T-cell (primary cell): ENCODE data around the gene PRKCA. TPM values are rescaled to one million over a fixed set of nuclear protein-coding genes. Genes with fewer than 3 reads are reported as not detected.

ENCODE experiments used
- ATAC-seq, 4 experiments: fragments of 200-7000 bp in 3 of 4; fragments of 150-1000 bp in 1 of 4; cut with Tn5 transposase; replicated peaks in 1 of 4; 1 replicate in 3 of 4; 2 replicates in 1 of 4; pipeline ENCODE4 v1.10.0; 2021; ENCODE audit warnings: moderate library complexity in 3 of 4, mild to moderate bottlenecking in 2 of 4, moderate number of reproducible peaks in 1 of 4
- CTCF ChIA-PET, 2 donors: fragments of 300-600 bp; sonication (Branson Sonifier 250); formaldehyde crosslinking; loops; one replicate each; lab custom pipeline; 2022; ENCODE audit warnings: antibody characterized with exemption in 2 of 2; lab: Charles Lee
- POLR2A ChIA-PET, 2 donors: fragments of 300-600 bp; sonication (Branson Sonifier 250); formaldehyde crosslinking; loops; one replicate each; lab custom pipeline; 2022; ENCODE audit warnings: antibody characterized with exemption in 2 of 2; lab: Charles Lee
- DNase-seq, 35 experiments: peaks; one replicate each; pipeline versions ENCODE4 v3.0.0 to v3.0.0-alpha.2; 2013 to 2023
- H3K27ac ChIP-seq: one replicate; pipeline ENCODE4 v1.5.1; 2013; ENCODE audit warnings: low read length
- H3K27me3 ChIP-seq, 2 experiments: replicated peaks in 1 of 2; 1 replicate in 1 of 2; 2 replicates in 1 of 2; pipeline versions ENCODE4 v1.6.1 to v1.7.0; 2013; ENCODE audit warnings: low read length in 1 of 2, mixed read lengths in 1 of 2; ENCODE audit not compliant: control insufficient read depth in 2 of 2, insufficient read depth in 2 of 2; ENCODE audit errors: extremely low read depth in 1 of 2
- H3K36me3 ChIP-seq, 2 donors: 1 replicate in 1 of 2; 2 replicates in 1 of 2; pipeline versions ENCODE4 v1.6.1 to v1.7.0; 2013; ENCODE audit warnings: low read length in 1 of 2; ENCODE audit not compliant: control insufficient read depth in 2 of 2, insufficient read depth in 1 of 2; ENCODE audit errors: extremely low read depth in 1 of 2
- H3K4me1 ChIP-seq, 2 experiments: 1 replicate in 1 of 2; 2 replicates in 1 of 2; pipeline versions ENCODE4 v1.6.1 to v1.7.0; 2013; ENCODE audit warnings: low read length in 2 of 2, mixed read lengths in 1 of 2; ENCODE audit not compliant: insufficient read depth in 2 of 2, control insufficient read depth in 1 of 2; ENCODE audit errors: extremely low read depth in 1 of 2
- H3K4me3 ChIP-seq, 2 donors: 1 replicate in 1 of 2; 2 replicates in 1 of 2; pipeline versions ENCODE4 v1.5.1 to v1.7.0; 2013; ENCODE audit warnings: mild to moderate bottlenecking in 2 of 2, low read length in 1 of 2, moderate library complexity in 1 of 2; ENCODE audit not compliant: control insufficient read depth in 1 of 2; ENCODE audit errors: extremely low read depth in 1 of 2
- H3K9me3 ChIP-seq: 2 replicates; pipeline ENCODE4 v1.7.0; 2013
- H3K27ac Mint-ChIP-seq, 2 donors: one replicate each; pipeline ENCODE4 v1.8.0; 2020 to 2021; ENCODE audit warnings: mild to moderate bottlenecking in 2 of 2, mixed read lengths in 2 of 2
- H3K27me3 Mint-ChIP-seq, 2 donors: one replicate each; pipeline ENCODE4 v1.8.0; 2021 to 2022; ENCODE audit warnings: mixed read lengths in 2 of 2
- H3K36me3 Mint-ChIP-seq: one replicate; pipeline ENCODE4 v1.8.0; 2021; ENCODE audit warnings: mixed read lengths
- H3K4me1 Mint-ChIP-seq, 3 donors: one replicate each; pipeline ENCODE4 v1.8.0; 2020 to 2022; ENCODE audit warnings: mixed read lengths in 3 of 3, mild to moderate bottlenecking in 1 of 3
- H3K4me3 Mint-ChIP-seq, 3 donors: one replicate each; pipeline ENCODE4 v1.8.0; 2020 to 2022; ENCODE audit warnings: mild to moderate bottlenecking in 3 of 3, mixed read lengths in 3 of 3, moderate library complexity in 3 of 3
- H3K9me3 Mint-ChIP-seq, 3 donors: one replicate each; pipeline ENCODE4 v1.8.0; 2020 to 2022; ENCODE audit warnings: mixed read lengths in 3 of 3
- WGBS: methylation state at CpG from one replicate; pipeline ENCODE4 v1.1.5; 2013; ENCODE audit warnings: missing lambda C conversion rate; ENCODE audit not compliant: insufficient coverage; 5-methylcytosine and 5-hydroxymethylcytosine counted together
- total RNA-seq, 35 experiments: library from RNA in 6 of 35; stranded (reverse) in 6 of 35; fragments of 120-200 nt in 1 of 35; gene quantifications; one replicate each; pipeline versions ENCODE4 v1.2.1 to v1.2.4 and lab custom pipeline; 2013 to 2026

Gene PRKCA
- total RNA-seq, 5 donors from 2014 or later (not counting 1 experiment from before 2014, with no cell fraction given): 75.9 to 128 (median 82.0) TPM

DNA sequence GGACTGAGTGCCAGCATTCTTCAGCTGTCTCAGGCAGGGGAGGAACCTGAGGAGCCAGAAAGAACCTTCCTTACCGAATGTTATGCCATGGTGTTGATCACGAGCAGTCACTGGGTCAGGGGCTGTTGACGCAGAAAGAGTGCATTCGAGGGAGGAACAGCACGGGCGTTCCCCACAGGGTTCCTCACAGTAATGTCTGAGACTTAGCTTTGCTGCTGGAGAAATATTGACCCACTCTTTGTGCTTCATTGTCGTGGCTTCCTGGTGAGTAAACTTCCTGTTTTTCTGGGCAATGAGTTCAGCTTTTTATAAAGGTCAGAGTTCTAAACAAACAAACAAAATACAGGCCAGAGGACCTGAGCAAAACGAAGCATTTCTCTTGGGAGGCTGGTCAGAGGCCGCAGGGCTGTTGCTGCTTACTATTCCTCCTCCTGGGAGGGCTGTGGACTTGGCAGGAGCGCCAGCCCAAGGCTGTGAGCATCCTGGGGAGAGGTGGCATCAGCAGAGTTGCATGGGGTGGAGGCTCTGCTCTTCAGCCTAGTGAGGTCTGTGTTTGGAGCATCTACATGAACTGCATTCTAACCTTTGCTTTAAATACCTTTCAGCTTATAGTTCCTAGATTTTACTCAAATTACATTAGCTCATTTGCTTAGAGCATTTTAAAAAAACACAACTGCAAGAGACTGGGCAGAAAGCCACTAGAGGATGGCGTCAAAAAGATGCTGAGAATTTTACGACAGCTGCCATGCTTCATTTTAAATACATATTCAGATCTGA is 389.4 kb downstream of the PRKCA start:
- ChIA-PET POLR2A (no interaction called here), CTCF (interaction anchor here (0.5 to 0.6 kb wide), 2 partner anchors 13 to 1133 kb away, joined by 5 to 8 read pairs; no protein-coding TSS in a partner anchor)
- H3K27me3 ChIP-seq: no peaks in the 10 kb centered on the region
- no peak overlapping the region for H3K4me3 Mint-ChIP-seq
- H3K36me3 Mint-ChIP-seq: peaks cover 72% of the 10 kb centered on the region
- ATAC-seq: no peak
- 79% methylated on average over 8 of the region's 12 CpGs for WGBS
- DNase-seq: peak in 1 of 35 experiments; percentile 38
- peak overlapping the region; percentile 46 to 77 for H3K27ac Mint-ChIP-seq
- no peaks in the 10 kb centered on the region for H3K27me3 Mint-ChIP-seq
- H3K4me1 ChIP-seq: peaks cover 0 to 8% of the 10 kb centered on the region in 2 experiments
- peaks cover 6 to 69% of the 10 kb centered on the region in 2 donors for H3K36me3 ChIP-seq
- H3K4me3 ChIP-seq: no peak overlapping the region
- H3K27ac ChIP-seq: no peak overlapping the region
- no peaks in the 10 kb centered on the region for H3K9me3 ChIP-seq
- peaks cover 6 to 20% (median 9%) of the 10 kb centered on the region in 3 donors for H3K4me1 Mint-ChIP-seq
- H3K9me3 Mint-ChIP-seq: peaks cover 0 to 1% (median 1%) of the 10 kb centered on the region in 3 donors

DNA sequence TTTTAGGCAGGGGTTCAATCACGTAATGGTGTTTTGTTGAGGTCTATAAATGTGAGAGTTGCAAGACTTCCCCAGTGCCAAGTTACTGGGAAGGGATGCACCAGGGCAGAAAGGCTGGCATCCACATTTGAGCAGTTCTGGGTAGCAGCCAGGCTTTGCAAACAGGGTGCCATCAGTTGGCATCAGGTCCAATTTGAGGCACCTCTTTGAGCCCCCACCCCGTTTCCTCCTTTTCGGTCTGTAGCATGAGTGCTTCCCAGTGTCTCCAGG is 389.9 kb downstream of the PRKCA start:
- ChIA-PET CTCF (interaction anchor here in 1 of 2 donors (0.5 kb wide), 1 partner anchor 13 kb away, joined by 8 read pairs; no protein-coding TSS in a partner anchor), POLR2A (no interaction called here)
- Histone ChIP-seq H3K27me3 (no peaks in the 10 kb centered on the region), H3K4me3 (no peak overlapping the region), H3K4me1 (peaks cover 0 to 8% of the 10 kb centered on the region in 2 experiments), H3K9me3 (peaks cover 2% of the 10 kb centered on the region), H3K27ac (no peak overlapping the region), H3K36me3 (peaks cover 7 to 70% of the 10 kb centered on the region in 2 donors)
- 68% methylated on average over 2 of the region's 3 CpGs for WGBS
- no peak overlapping the region for H3K27ac Mint-ChIP-seq
- H3K9me3 Mint-ChIP-seq: peaks cover 0 to 7% (median 2%) of the 10 kb centered on the region in 3 donors
- no peak overlapping the region for H3K4me3 Mint-ChIP-seq
- ATAC-seq: no peak
- peaks cover 73% of the 10 kb centered on the region for H3K36me3 Mint-ChIP-seq
- no peaks in the 10 kb centered on the region for H3K27me3 Mint-ChIP-seq
- DNase-seq: no peak
- H3K4me1 Mint-ChIP-seq: peaks cover 6 to 18% (median 9%) of the 10 kb centered on the region in 3 donors

DNA sequence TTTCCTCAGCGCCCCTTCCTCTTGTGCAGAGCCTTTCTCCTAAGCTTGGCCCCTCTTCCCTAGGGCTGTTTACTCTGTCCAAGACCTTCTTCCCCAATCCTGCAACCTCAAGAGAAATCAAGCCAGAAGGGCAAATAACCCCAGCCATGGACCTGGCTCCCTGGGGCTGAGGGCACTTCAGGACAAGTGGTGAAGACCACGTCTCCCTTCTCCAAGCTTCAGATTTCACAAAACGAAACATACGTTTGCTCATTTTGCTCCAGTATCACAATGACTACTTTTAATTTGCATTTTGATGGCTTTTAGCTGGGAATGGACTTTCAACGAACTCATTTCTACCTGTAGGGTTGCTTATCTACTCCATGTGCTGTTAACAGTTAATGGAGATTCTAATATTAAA is 392.7 kb downstream of the PRKCA start:
- no peaks in the 10 kb centered on the region for H3K27me3 Mint-ChIP-seq
- no peak overlapping the region for H3K4me3 Mint-ChIP-seq
- no peak overlapping the region for H3K27ac Mint-ChIP-seq
- no peak overlapping the region for H3K4me3 ChIP-seq
- peaks cover 5 to 16% (median 6%) of the 10 kb centered on the region in 3 donors for H3K9me3 Mint-ChIP-seq
- DNase-seq: no peak
- H3K27me3 ChIP-seq: no peaks in the 10 kb centered on the region
- CTCF ChIA-PET: interaction anchor here in 1 of 2 donors (0.9 kb wide), 1 partner anchor 262 kb away, joined by 4 read pairs; no protein-coding TSS in a partner anchor
- POLR2A ChIA-PET: interaction anchor here in 1 of 2 donors (0.6 kb wide), 2 partner anchors 9 to 28 kb away, joined by 3 to 5 read pairs; no protein-coding TSS in a partner anchor
- 80% methylated on average over 2 of the region's 5 CpGs for WGBS
- H3K9me3 ChIP-seq: peaks cover 4% of the 10 kb centered on the region
- peaks cover 0 to 8% of the 10 kb centered on the region in 2 experiments for H3K4me1 ChIP-seq
- H3K4me1 Mint-ChIP-seq: peaks cover 6 to 11% (median 9%) of the 10 kb centered on the region in 3 donors
- no peak overlapping the region for H3K27ac ChIP-seq
- peaks cover 72% of the 10 kb centered on the region for H3K36me3 Mint-ChIP-seq
- peaks cover 11 to 52% of the 10 kb centered on the region in 2 donors for H3K36me3 ChIP-seq
- ATAC-seq: no peak

DNA sequence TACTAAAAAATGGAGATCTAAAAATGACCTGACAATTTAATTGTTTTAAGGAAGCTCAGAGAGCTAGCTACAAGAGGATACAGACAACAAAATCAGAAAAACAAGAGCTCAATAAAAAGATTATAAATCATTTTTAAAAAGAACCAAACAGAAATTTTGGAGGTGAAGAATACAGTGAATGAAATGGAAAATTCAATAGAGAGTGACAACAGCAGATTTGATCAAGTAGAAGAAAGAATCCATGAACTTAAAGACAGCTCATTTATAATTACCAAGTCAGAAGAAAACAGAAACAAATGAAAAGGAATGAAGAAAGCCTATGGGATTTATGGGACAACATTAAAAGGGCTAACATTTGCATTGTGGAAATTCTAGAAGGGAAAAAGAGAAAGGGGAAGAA is 395.9 kb downstream of the PRKCA start:
- H3K4me3 Mint-ChIP-seq: no peak overlapping the region
- H3K9me3 Mint-ChIP-seq: peaks cover 5 to 16% (median 6%) of the 10 kb centered on the region in 3 donors
- no peaks in the 10 kb centered on the region for H3K27me3 Mint-ChIP-seq
- peaks cover 2 to 6% (median 3%) of the 10 kb centered on the region in 3 donors for H3K4me1 Mint-ChIP-seq
- Histone ChIP-seq H3K4me1 (no peaks in the 10 kb centered on the region), H3K27me3 (no peaks in the 10 kb centered on the region), H3K36me3 (peaks cover 5 to 34% of the 10 kb centered on the region in 2 donors), H3K27ac (no peak overlapping the region), H3K9me3 (peaks cover 4% of the 10 kb centered on the region), H3K4me3 (no peak overlapping the region)
- ATAC-seq (no peak), DNase-seq (no peak)
- ChIA-PET CTCF (interaction anchor here in 1 of 2 donors (0.7 to 1.0 kb wide), 2 partner anchors 16 to 992 kb away, joined by 4 read pairs; no protein-coding TSS in a partner anchor), POLR2A (interaction anchor here in 1 of 2 donors (0.6 kb wide), 3 partner anchors 18 to 1606 kb away, joined by 3 to 8 read pairs (median 4); no protein-coding TSS in a partner anchor)
- H3K36me3 Mint-ChIP-seq: peaks cover 65% of the 10 kb centered on the region
- H3K27ac Mint-ChIP-seq: no peak overlapping the region

DNA sequence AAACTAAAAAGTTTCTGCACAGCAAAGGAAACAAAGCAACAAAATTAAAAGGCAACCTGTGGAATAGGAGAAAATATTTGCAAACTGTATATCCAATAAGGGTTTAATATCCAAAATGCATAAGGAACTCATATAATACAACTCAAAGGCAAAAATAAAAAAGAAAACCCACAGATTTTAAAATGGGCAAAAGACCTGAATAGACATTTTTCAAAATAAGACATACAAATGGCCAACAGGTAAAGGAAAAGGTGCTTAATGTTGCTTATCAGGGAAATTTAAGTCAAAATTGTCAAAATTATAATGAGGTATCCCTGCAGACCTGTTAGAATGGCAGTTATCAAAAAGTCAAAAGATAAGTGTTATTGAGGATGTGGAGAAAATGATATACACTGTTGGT is 399.0 kb downstream of the PRKCA start:
- ChIA-PET CTCF (no interaction called here), POLR2A (interaction anchor here in 1 of 2 donors (0.6 kb wide), 1 partner anchor 532 kb away, joined by 3 read pairs; no protein-coding TSS in a partner anchor)
- Histone ChIP-seq H3K9me3 (peaks cover 4% of the 10 kb centered on the region), H3K4me1 (no peaks in the 10 kb centered on the region), H3K4me3 (no peak overlapping the region), H3K27ac (no peak overlapping the region), H3K27me3 (no peaks in the 10 kb centered on the region), H3K36me3 (peaks cover 5 to 14% of the 10 kb centered on the region in 2 donors)
- Mint-ChIP-seq H3K27me3 (no peaks in the 10 kb centered on the region), H3K4me3 (no peak overlapping the region), H3K27ac (no peak overlapping the region), H3K4me1 (peaks cover 6 to 9% (median 8%) of the 10 kb centered on the region in 3 donors), H3K9me3 (peaks cover 5 to 16% (median 6%) of the 10 kb centered on the region in 3 donors), H3K36me3 (peaks cover 48% of the 10 kb centered on the region)
- DNase-seq (no peak), ATAC-seq (no peak)

DNA sequence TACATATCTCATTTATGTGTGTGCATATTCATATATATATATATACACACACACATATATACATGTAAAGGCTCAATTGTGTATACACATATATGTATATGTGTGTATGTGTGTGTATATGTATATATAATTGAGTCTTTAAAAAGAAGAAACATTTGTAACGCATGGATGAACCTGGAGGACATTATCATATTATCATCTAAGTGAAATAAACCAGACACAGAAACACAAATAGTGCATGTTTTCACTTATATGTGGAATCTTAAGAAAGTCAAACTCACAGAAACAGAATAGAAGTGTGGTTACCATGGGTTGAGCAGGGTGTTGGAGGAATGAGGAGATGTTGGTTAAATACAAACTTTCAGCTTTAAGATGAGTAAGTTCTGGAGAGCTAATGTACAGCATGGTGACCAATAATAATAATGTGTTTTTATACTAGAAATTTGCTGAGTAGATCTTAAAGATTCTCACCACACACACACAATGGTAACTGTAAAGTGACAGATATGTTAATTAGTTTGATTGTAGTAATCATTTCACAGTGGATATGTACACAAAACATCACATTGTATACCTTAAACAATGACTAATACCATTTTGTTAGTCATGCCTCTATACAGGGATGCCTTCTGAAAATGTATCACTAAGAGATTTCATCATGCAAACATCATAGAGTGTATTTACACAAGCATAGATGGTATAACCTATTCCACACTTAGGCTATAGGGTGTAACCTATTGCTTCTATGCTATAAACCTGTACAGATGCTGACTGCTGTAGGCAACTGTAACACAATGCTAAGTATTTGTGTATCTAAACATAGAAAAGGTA is 399.9 kb downstream of the PRKCA start:
- Histone ChIP-seq H3K4me1 (no peaks in the 10 kb centered on the region), H3K4me3 (no peak overlapping the region), H3K9me3 (peaks cover 2% of the 10 kb centered on the region), H3K27me3 (no peaks in the 10 kb centered on the region), H3K27ac (no peak overlapping the region), H3K36me3 (peaks cover 5 to 6% of the 10 kb centered on the region in 2 donors)
- H3K36me3 Mint-ChIP-seq: peaks cover 45% of the 10 kb centered on the region
- H3K27ac Mint-ChIP-seq: peak overlapping the region in 1 of 2 donors; percentile 17
- ATAC-seq (no peak), DNase-seq (no peak)
- H3K4me1 Mint-ChIP-seq: peaks cover 6 to 13% (median 9%) of the 10 kb centered on the region in 3 donors
- H3K27me3 Mint-ChIP-seq: no peaks in the 10 kb centered on the region
- WGBS: no CpG with 5 or more reads among the region's 1 CpG
- POLR2A ChIA-PET: no interaction called here
- H3K4me3 Mint-ChIP-seq: no peak overlapping the region
- CTCF ChIA-PET: no interaction called here
- peaks cover 2 to 9% (median 6%) of the 10 kb centered on the region in 3 donors for H3K9me3 Mint-ChIP-seq
